Gastrocnemius medialis (tissue), 4 donors: ENCODE results near the gene C3orf52. TPM values are rescaled to one million over a fixed set of nuclear protein-coding genes. Genes with fewer than 3 reads are reported as not detected.

ENCODE experiments used
- ATAC-seq, 2 donors: fragments of 150-250 bp; one replicate each; pipeline ENCODE4 v1.9.1; 2016
- DNase-seq, 2 donors: peaks; one replicate each; pipeline ENCODE4 v3.0.0-alpha.2; 2019
- H3K27ac ChIP-seq, 4 donors: fragments of 200-600 bp; sonication (generic); 1 replicate in 1 of 4; 2 replicates in 3 of 4; pipeline ENCODE4 v1.5.1; 2016 to 2018; ENCODE audit warnings: mild to moderate bottlenecking in 2 of 4, moderate library complexity in 1 of 4
- H3K27me3 ChIP-seq, 3 donors: fragments of 200-600 bp; sonication (generic) in 2 of 3; 1 replicate in 1 of 3; 2 replicates in 2 of 3; pipeline versions ENCODE4 v1.5.1 to v1.6.0; 2016 to 2019; ENCODE audit warnings: mild to moderate bottlenecking in 1 of 3, moderate library complexity in 1 of 3
- H3K36me3 ChIP-seq, 2 donors: fragments of 200-600 bp; sonication (generic) in 1 of 2; one replicate each; pipeline ENCODE4 v1.5.1; 2017 to 2018
- H3K4me1 ChIP-seq, 2 donors: fragments of 200-600 bp; sonication (generic) in 1 of 2; one replicate each; pipeline ENCODE4 v1.5.1; 2016 to 2017; ENCODE audit warnings: mild to moderate bottlenecking in 2 of 2
- H3K4me3 ChIP-seq, 4 donors: fragments of 200-600 bp; sonication (generic) in 3 of 4; 1 replicate in 1 of 4; 2 replicates in 3 of 4; pipeline ENCODE4 v1.5.1; 2016 to 2019; ENCODE audit warnings: mild to moderate bottlenecking in 2 of 4
- H3K9me3 ChIP-seq, 3 donors: fragments of 200-600 bp; sonication (generic) in 2 of 3; 1 replicate in 1 of 3; 2 replicates in 2 of 3; pipeline ENCODE4 v1.5.1; 2016 to 2019
- CTCF ChIP-seq, 5 experiments: fragments of 450-650 bp in 3 of 5; fragments of 200-600 bp in 2 of 5; sonication (generic) in 2 of 5; IDR thresholded peaks in 4 of 5; conservative IDR thresholded peaks in 1 of 5; 1 replicate in 4 of 5; 2 replicates in 1 of 5; pipeline ENCODE4 v1.5.1; 2016 to 2019; ENCODE audit warnings: antibody characterized with exemption in 5 of 5, mild to moderate bottlenecking in 3 of 5, moderate library complexity in 3 of 5
- POLR2A ChIP-seq, 2 donors: fragments of 450-650 bp; IDR thresholded peaks; one replicate each; pipeline ENCODE4 v1.6.1; 2017; ENCODE audit warnings: antibody characterized with exemption in 2 of 2, mild to moderate bottlenecking in 2 of 2, moderate library complexity in 2 of 2
- in situ Hi-C, 4 donors: fragments of 200-750 bp; cut with MboI; loops; one replicate each; pipeline versions ENCODE4 v1.15.0 to v1.8.0; 2017; ENCODE audit warnings: low sequenced_read_pairs in 4 of 4
- intact Hi-C: fragments of 100-400 bp; cut with DNase I; formaldehyde crosslinking; loops from one replicate; pipeline ENCODE4 v1.15.1; 2023; ENCODE audit warnings: low total_unique reads
- total RNA-seq, 4 donors: library from RNA; depleted of rRNA; stranded (reverse); fragments of >200 nt; gene quantifications; one replicate each; pipeline versions ENCODE4 v1.1.0 to v1.2.3, GENCODE V29; 2016

The C3orf52 gene
- total RNA-seq, 4 donors from 2014 or later: 0.39 to 1.1 (median 0.82) TPM

DNA sequence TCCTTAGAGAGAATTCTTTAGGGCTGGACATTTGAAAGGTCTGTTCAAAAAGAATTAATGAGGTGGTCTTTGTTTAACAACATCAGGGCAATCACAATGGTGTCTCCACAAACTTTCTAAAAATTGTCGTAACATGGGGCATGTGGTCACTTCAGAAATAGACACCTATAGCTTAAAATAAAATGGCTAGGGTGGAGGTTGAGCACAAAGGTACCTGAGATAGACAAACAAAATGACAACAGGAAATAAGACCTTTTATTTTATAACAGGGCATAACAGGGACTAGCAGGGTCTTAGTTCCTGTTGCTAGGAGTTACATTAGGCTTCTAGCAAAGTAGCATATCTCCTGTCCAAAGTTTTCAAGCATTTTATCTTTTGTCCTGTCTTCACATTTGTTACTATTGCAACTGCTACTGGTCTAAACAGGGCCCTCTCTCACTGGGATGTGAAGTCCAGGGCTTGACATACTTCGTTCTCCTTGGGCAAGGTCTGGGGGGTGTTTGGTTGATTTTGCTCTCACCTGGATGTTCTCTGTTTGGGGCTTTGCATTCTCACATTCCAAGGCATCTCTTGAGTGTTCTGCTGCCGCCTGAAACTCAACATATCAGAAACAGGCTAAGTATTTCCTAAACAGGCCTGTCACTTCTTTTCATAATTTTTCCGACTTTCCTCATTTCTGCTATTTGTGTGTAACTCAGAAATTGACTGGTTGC, 43.9 kb downstream of the C3orf52 start:
- no peak for ATAC-seq
- Histone ChIP-seq H3K4me1 (no peaks in the 10 kb centered on the region), H3K27ac (no peak overlapping the region), H3K27me3 (no peaks in the 10 kb centered on the region), H3K36me3 (no peaks in the 10 kb centered on the region), H3K9me3 (no peaks in the 10 kb centered on the region), H3K4me3 (no peak overlapping the region)
- no peak for TF ChIP-seq CTCF (IDR thresholded peaks at IDR 0.05 in 4 of 5, conservative IDR thresholded peaks at IDR 0.05 in 1 of 5)
- no peak for TF ChIP-seq POLR2A (IDR thresholded peaks at IDR 0.05)
- in situ Hi-C loops (loop anchor here in 1 of 4 donors (25.0 kb wide), 1 partner anchor 382 kb away; no protein-coding TSS in a partner anchor), intact Hi-C loops (no loop called here)
- DNase-seq: no peak

GRCh38 chr3:112130638-112130993, 44.4 kb downstream of the C3orf52 start:
- H3K36me3 ChIP-seq: no peaks in the 10 kb centered on the region
- no peaks in the 10 kb centered on the region for H3K4me1 ChIP-seq
- DNase-seq: no peak
- H3K9me3 ChIP-seq: no peaks in the 10 kb centered on the region
- ATAC-seq: no peak
- intact Hi-C loops: no loop called here
- H3K4me3 ChIP-seq: no peak overlapping the region
- in situ Hi-C loops: loop anchor here in 1 of 4 donors (25.0 kb wide), 1 partner anchor 382 kb away; no protein-coding TSS in a partner anchor
- H3K27me3 ChIP-seq: no peaks in the 10 kb centered on the region
- H3K27ac ChIP-seq: no peak overlapping the region
- TF ChIP-seq CTCF (IDR thresholded peaks at IDR 0.05 in 4 of 5, conservative IDR thresholded peaks at IDR 0.05 in 1 of 5) (no peak), POLR2A (IDR thresholded peaks at IDR 0.05) (no peak)

DNA sequence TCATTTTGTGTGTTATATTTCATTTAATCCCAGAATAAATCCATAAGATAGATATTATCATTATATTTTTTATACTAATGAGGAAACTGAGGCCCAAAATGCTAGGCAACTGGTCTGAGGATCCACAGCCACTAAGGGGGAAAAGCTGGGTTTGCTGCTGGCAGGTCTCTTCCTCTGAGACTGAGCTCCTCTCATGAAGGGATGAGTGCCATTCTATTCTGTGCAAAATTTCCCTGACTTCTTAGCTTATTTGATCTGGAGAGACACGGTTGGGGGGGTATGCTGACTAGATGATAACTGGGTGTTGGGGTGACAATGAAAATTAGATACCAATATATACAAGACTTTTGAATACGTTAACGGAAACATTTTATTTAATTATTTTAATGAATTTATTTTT, 44.9 kb downstream of the C3orf52 start:
- no peaks in the 10 kb centered on the region for H3K4me1 ChIP-seq
- H3K27me3 ChIP-seq: no peaks in the 10 kb centered on the region
- no peaks in the 10 kb centered on the region for H3K36me3 ChIP-seq
- no peak overlapping the region for H3K27ac ChIP-seq
- no peak for DNase-seq
- no peaks in the 10 kb centered on the region for H3K9me3 ChIP-seq
- no peak overlapping the region for H3K4me3 ChIP-seq
- no peak for TF ChIP-seq CTCF (IDR thresholded peaks at IDR 0.05 in 4 of 5, conservative IDR thresholded peaks at IDR 0.05 in 1 of 5)
- in situ Hi-C loops: loop anchor here in 1 of 4 donors (25.0 kb wide), 1 partner anchor 381 kb away; no protein-coding TSS in a partner anchor
- intact Hi-C loops: no loop called here
- ATAC-seq: no peak

GRCh38 chr3:112132088-112132487, 45.9 kb downstream of the C3orf52 start:
- Histone ChIP-seq H3K27me3 (no peaks in the 10 kb centered on the region), H3K9me3 (no peaks in the 10 kb centered on the region), H3K27ac (no peak overlapping the region), H3K36me3 (no peaks in the 10 kb centered on the region), H3K4me1 (no peaks in the 10 kb centered on the region), H3K4me3 (no peak overlapping the region)
- DNase-seq (no peak), ATAC-seq (no peak)
- intact Hi-C loops (no loop called here), in situ Hi-C loops (loop anchor here in 1 of 4 donors (25.0 kb wide), 1 partner anchor 380 kb away; no protein-coding TSS in a partner anchor)
- TF ChIP-seq CTCF (IDR thresholded peaks at IDR 0.05 in 4 of 5, conservative IDR thresholded peaks at IDR 0.05 in 1 of 5) (no peak), POLR2A (IDR thresholded peaks at IDR 0.05) (no peak)
